HG03103 (cell line): ENCODE results near the gene BACE2.
"Not testable (repeated sequence)": the region's sequence is repeated elsewhere in the genome, so short reads cannot be mapped to it uniquely, and the experiment has no call there.

Experiments
- ATAC-seq: cut with Tn5 transposase; IDR thresholded peaks from one replicate; pipeline ENCODE4 v1.9.1; 2021; ENCODE audit warnings: low read depth; ENCODE audit not compliant: unreplicated experiment

The BACE2 gene

DNA sequence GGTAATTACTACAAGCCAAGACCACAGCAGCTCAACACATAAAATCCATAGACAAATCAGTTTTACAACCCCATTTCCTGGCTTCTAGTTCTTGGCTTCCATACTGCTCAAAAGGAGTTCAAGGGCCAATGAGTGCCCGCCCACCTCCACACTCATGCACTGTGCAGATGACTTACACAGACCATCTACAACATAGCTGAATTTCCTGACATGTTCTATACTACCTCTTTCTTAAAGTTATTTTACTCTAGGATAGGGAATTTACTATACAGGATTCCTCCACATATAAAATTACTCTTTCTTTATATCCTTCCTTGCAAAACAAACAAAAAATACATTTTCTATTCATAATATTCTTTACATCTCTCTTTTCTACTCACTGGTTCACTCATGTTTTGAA, 14.6 kb downstream of the BACE2 start:
- no peak for ATAC-seq

DNA sequence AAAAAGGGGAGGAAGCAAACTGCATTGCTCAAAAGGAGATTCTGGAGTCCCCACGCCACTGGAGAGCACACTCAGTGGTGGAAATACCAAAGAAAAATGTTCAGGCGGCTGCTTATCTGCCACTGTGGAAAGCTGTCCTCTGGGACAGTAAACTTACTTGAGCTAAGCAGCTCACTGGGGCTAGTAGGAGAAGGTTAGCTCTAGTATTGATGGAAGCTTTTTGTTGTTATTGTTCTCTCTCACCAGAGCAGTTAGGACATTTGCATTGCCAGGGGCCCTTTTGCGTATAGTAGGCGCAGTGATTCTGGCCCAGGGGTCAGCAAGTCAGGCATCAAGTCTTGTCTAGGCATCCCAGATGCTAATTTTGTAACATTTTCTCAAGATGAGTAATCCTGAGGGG, 15.6 kb downstream of the BACE2 start:
- ATAC-seq: no peak

DNA sequence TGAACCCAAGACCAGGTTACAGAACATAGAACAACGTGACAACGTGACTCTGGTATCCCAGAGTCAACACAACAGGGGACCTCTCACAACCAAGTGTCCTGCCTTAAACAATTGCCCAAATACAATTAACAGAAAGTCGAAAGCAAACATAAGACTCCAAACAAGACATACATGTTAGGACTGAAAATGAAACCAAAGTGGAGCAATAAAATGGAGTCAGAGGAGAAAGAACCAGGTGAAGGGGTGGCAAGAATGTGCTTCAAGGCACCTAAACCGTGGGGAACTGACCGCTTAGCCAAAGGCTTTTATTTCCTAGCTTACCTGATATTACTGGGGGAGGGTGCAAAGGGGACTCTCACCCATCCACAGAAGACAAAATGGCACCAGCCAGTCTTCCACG, 17.8 kb downstream of the BACE2 start:
- no peak for ATAC-seq

DNA sequence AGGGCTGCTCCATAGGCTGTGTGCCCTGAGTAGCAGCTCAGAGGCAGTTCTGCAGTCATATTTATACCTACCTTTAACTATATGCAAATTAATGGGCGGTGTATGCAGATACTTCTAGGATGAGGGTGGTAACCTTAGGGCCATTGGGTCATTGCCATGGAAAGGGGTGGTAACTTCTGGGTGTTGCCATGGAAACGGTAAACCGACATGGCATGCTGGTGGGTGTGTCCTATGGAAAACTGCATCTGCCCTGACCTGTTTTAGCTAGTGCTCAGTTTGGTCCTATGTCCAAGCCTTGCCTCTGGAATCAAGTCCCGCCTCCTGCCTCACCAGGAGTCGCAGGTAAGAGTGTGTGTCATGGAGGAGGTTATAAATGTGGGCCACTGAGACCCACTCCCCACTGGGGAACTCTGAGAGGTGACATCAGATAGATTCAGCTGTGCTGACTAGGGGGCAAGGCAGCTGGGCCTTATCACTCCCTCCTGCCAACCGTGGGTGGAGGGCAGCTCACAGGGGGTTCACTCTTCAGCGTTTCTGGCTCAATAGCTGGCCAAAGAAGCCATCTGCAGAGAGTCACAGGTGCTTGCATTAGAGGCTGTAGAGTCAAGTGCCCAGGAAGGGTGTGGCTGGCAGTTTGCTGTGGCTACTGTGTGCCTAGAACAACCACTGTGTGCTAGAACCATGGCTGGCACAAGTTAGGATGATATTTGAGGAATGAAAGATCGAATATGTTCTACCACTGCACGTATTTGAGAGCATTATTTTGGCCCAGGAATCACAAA, 19.0 kb downstream of the BACE2 start:
- no peak for ATAC-seq

DNA sequence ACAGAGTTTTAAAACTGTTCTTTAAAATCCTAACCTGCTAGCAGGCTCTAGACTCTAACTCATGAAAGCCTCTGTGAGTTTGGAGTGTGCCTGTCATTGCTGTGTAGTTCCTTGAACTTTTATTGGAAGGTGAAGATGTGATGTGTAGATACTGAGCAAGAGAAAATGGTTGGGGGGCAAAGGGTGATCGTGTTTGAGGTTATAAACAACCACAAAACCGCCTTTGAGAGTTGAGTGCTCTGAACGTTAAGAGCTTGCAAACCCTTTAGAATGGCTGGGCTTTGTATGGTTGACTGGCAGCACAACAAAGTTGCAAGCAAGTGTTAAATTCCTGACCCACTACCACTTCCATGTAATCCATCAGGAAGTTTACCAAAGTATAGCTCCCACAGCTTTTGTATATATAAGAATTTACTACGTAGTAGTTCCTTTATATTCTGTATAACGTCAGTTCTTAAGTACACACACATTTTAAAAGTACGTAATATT, 19.6 kb downstream of the BACE2 start:
- no peak for ATAC-seq

DNA sequence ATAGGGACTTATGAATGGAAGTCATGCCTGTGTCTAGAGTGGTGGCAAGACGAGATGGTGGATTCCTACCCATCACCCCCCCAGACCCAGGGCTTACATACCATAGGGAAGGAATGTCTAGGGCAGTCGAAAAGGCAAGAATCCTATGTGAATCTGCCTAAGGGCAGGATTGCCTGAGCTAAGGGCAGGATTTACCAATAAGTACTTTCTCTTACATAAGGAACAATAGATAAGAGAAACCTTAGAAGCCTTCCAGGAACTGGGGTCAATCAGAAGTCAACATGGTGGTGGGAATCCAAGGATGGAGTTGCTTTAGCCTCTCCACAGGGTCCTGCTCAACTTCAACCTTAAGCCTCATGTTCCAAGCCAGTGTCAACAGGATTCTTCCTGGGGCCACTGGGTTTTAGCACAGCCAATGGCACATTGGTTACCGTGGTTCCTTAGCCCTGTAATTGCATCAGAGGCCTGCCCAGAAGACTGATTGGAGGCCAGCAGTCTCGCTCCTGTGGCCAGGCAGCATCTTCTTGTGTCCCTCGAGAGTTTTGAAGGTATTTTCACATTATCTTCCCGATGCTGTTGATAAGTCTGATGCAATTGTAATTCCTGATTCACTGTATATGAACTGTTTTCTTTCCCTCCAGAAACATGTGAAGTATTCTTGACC, 20.7 kb downstream of the BACE2 start:
- ATAC-seq: no peak

DNA sequence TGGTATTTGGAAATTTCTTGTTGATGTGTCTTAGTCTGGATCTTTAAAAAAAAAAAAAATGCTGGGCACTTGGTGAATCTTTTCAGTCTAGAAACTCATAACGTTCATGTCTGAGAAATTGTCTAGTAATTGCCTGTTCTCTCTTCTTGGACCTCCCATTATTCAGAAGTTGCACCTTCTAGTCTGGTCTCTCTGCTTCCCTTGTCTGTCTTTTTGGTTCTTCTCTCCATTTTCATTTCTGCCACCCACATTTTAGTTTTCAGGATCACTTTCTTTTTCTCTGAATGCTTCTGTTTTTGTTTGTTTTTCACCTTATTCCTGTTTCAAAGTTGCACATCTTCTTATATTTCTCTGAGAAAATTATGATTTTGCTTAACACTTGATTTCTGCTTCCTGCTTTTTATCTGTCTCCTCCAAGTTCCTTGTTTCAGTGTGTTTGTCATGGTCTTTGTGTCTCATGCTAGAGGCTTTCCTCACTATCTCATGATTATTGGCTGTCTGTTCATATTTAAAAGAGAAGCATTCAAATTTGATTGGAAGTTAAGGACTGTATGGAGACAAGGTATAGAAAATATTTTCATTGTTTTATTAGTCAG, 21.3 kb downstream of the BACE2 start:
- no peak for ATAC-seq

DNA sequence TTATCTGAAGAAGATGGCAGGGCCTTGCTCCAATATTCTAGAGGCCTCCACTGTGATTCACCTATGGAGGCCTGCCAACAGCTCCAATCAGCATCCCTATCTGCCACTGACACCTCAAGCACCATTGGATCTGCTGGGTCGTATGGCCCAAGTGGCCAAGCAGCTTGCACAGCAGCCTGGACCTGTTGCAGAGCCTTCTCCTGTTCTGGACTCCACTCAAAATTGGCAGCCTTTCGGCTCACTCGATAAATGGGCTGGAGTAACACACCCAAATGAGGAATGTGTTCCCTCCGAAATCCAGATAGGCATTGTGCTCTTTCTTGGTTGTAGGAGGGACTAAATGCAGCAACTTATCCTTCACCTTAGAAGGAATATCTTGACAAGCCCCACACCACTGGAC, 24.6 kb downstream of the BACE2 start:
- ATAC-seq: not testable (repeated sequence)

DNA sequence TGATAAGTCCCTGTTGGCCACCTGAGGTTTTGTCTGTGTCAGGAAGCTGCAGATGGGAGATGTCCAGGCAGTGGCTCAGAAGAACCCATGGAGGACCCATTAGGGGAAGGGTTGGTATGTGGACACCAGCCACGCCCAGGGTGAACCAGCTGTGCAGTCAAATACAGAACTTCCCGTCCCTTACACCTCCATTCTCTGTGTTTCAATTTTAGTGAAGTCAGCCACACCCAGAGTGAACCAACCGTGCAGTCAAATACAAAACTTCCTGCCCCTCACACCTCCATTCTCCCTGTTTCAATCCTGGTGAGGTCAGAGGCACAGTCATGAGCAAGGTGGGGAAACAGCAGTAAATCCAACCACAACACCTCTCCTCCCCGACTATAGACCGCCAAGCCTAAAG, 27.4 kb downstream of the BACE2 start:
- no peak for ATAC-seq

DNA sequence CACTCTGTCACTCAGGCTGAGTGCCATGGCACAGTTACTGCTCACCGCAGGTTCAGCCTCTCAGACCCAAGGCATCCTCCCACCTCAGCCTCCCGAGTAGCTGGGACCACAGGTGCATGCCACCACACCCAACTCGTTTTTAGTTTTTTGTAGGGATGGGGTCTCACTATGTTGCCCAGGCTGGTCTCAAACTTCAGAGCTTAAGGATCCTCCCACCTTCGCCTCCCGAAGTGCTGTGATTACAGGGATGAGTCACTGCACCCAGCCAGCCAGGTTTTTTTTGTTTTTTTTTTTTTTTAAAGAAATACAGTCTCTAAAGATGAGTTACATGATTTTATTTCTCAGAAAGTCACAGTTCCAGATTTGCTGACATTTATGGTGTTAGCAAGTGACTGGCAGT, 29.0 kb downstream of the BACE2 start:
- no peak for ATAC-seq

DNA sequence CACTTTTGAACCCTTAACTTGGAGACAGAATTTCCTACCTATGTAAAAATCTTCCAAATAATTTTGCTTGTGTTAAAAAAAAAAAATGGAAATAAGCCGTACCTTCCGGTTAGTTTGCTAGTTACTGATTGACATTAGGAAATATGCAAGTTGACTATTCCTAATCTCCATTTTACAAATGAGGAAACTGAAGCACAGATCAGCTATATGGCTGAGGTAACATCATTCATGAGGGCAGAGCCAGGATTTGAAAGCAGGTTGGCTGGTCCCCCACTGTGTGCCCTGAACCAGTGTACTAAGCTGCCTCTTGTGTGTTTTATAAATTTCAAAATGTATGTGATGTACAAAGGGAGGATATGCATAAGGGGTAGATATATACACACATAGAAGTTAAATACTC, 29.6 kb downstream of the BACE2 start:
- no peak for ATAC-seq

DNA sequence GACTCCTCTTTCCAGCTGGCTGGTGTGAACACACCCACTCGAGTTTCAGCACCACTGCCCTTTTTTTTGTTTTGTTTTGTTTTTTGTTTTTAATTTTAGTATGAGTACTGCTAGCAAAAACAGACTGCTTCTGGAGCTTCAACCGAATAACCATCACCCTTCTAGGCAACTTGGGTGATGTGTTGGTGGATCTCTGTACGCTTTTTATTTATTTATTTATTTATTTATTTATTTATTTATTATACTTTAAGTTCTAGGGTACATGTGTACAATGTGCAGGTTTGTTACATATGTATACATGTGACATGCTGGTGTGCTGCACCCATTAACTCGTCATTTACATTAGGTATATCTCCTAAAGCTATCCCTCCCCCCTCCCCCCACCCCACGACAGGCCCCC, 30.7 kb downstream of the BACE2 start:
- not testable (repeated sequence) for ATAC-seq

DNA sequence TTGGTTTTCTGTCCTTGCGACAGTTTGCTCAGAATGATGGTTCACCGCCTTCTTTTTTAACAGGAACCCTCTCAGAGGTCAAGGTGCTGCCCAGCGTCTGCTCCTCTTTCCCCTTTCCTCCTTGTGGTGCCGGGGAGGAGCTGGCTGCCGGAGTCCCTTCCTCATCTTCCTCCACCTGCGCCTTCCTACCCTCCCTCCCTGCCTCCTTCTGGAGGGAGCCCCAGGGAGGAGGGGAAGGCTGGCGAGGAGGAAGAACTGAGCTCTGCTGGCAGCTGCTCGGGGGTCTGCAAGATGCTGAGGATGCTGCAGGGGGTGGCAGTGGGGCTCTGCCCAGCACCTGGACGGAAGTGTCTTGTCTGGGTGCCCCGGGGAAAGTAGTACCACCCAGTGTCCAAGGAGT, 31.2 kb downstream of the BACE2 start:
- ATAC-seq: no peak

DNA sequence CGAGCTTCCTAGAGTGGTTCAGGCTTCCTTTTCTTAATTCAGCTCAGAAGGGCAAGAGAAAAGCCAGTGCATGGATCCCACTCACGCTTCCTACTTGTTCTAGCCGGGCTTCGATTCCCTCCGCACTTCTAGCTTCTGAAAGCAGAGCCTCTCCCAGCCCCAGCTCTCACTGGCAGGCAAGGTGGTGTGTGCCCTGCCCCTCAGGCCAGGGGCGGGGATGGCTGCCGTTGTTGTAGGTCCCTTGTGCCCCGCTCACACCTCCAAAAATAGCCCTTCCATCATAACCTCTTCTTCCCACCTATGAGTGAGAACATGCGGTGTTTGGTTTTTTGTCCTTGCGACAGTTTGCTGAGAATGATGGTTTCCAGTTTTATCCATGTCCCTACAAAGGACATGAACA, 31.6 kb downstream of the BACE2 start:
- no peak for ATAC-seq

DNA sequence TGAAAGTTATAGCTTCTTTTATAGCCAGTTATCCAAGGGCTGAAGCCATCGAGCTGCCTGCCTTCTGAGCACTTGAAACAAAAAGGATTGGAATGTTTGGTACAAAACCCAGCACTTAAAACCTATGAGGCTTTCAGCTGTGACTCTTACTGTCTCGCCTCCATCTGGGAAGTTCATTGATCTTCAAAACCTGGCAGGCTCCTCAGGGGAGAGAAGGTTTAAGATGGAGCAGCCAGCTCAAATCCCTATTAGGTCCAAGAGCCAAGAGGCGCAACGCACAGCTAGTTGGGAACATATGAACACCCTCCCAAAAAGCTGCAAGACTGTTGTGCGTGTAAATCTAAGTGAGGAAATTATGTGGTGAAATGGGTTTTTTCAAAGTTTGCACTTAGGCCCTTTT, 33.4 kb downstream of the BACE2 start:
- ATAC-seq: no peak

DNA sequence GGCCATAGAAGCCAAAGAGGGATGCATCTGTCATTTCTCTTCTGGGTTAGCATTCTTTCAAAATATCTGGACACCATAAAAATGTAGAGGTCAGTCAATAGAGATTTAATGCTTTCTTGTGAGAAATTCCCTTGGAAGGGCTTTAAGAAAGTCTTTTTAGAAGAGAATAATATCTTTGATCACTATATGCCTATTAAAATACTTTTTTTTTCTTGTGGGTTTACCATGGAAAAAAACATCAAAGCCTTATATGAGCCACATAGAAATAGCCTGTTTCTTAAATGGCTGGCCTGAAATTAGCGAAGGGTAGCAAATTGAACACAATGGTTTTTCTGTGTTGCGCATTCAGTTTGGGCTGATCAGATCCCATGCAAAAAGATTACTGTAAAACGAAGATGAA, 36.8 kb downstream of the BACE2 start:
- ATAC-seq: no peak

DNA sequence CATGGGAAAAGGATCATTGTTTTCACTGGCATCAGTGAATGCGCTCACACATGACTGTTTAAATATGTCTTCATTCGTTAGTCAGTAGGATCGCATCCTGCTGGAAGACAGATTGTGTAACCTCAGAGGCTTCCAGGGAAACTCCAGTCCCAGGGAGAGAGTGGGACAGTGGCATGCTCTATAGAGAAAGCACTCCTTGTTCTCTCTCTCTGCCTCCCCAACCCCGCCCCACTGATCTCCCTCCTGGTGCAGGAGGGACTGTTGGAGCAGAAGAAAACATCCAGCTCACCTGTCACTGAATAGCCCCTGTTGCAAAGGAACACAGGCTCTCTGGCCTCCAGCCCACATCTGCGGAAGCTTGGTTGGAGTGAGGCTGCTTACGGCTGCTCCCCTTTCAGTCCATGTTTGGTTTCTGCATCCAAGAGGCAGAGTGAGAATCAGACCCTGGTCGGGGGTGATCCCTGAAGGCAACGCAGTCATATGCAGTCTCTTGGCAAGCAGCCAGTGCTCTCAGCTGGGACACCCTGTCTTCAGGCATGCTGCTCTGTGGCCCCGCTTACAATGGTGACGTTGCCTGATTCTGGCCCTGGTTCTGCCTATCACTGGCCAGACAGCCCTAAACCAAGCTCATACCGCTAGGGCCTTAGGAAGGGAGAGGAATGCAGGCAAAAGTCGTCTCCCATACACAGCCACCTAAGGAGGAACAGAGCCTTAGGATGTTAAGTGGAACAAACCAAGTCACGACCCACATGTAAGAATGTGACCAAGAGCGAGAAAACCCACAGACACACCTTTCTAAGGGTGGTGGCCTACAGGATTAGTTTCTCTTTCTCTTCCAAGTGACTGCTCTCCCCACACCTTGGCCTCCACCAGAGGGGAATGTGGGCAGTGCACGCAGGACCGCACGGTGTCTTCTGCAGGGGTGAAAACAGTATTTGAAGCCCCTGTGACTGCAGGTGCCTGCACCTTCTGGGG, 39.7 kb downstream of the BACE2 start:
- ATAC-seq: no peak

DNA sequence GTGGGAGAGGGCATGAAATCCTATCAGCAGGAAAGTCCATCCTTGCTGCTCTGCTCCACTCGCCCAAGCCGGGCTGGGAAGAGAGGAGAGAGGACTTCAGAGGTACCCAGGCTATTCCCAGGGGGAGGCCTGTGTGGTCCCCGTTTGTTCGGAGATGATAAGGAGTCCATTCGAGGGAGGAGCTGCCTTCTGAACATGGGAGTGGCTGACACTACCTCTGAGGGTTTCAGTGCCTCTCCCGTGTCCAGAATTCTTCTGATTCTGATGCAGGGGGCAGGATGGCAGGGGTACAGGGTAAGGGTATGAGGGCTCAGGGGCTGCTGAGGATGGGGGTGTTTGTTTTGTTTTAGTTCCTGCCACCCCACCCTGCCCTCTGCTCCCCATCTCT, 40.4 kb downstream of the BACE2 start:
- no peak for ATAC-seq

DNA sequence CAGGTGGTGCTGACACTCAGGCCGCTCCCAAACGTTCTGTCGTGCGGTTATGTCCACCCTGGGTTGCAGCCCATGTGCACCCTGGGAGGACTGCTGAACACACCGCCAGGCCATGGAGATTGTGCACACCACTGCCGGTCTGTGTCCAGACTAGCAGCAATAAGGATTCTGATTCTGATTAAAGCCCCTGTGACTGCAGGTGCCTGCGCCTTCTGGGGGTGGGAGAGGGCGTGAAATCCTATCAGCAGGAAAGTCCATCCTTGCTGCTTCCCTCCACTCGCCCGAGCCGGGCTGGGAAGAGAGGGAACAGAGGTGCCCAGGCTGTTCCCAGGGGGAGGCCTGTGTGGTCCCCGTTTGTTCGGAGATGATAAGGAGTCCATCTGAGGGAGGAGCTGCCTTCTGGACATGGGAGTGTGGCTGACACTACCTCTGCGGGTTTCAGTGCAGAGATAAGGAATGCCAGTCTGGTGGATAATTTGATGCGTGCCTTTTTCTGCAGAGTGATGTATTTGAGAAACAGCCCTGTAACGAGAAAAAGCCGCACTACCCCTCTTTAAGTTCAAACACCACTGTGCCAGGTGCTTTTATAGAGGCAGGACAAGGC, 41.2 kb downstream of the BACE2 start:
- ATAC-seq: no peak

DNA sequence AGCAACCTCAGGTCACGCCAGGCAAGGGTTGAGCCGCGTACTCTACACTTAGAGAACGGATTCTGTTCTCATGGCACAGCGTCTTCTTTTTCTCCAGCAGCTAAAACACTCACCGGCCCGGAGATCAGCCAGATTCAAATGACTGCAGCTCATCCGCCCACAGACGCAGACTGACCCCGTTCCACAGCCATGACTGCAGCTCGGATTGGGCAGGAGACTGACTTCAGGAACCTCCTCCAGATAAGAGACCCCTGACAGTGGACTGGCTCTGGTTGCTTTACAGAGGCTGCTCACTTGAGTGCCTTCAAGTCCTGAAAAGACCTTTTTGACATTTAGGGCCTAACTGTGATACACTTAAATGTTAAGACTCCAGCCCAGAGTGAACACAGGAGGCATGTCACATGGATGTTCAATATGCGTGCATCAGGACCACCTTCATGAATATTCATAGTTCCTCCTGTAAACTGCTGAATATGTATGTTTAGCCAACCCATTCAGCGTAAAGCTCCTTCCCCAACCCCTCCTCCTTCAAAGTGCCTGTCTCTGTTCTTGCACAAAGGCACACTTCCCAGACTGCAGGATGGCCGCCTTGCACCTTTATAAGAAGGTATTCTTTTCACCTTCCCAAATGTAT, 42.6 kb downstream of the BACE2 start:
- no peak for ATAC-seq
